Inflammatory macrophage treated with lipopolysaccharide for 4 hours (primary cell): ENCODE measurements around the gene DCBLD2.

Source experiments
- DNase-seq: peaks from one replicate; pipeline ENCODE4 v3.0.0-alpha.2; 2020

The DCBLD2 gene

DNA sequence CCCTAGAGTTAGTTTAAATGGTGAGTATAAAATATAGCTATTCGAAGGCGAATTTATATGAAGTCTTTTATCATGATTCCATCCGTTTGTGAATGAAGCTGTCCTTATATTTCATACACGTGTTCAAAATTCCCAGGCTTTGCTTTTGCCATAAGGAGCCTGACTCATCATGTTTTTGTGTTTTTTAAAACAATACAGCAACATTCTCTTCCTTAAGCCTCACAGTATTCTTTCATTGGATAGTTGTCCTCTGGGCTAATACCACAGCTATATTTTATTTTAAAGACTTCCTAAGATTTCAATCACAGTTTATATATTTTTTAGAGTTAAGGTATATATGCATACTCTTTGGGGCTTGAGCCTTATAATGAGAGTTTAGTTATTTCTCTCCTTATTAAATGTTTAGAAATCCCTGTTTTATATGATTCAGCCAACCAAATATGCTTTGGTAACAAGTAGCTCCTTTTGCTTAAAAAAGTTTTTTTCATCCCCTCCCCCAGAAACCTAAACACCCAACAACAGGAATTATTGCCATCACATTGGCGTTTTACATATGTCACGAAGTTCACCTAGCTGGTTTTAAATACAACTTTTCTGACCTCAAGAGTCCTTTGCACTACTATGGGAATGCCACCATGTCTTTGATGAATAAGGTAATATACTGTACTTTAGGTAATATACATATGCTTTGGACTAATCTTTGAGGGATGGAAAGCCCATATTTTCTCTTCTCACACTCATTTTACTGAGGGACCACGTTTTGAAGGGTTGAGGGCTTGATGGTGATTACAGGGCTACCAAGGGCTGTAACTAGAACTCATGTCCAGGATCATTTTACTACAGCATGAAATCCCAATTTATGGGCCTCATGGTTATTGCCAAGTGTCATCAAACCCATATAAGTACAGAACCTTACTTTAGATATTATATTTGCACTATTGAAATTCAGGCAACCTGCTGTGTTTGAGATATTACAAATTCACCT is 109.9 kb downstream of the DCBLD2 start:
- no peak for DNase-seq

DNA sequence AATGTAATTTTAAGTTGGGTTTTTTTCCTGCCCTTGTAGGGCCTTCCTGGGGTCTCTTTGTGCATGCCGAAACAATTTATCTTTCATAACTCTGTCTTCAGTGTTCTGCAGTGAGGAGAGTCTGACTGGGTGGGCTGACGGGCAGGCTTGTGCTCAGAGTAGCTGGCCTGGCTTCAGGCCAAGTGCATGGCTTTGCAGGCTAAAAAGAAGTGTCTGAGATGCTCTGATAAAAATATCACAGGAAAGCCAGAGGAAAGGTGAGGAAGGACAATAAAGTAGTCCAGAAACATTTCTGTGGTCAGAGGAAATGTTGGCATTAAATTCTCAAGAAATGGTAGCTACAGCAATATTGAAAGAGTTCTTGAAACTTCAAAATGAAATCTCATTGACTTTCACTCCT is 112.8 kb downstream of the DCBLD2 start:
- no peak for DNase-seq

- no peak for DNase-seq
Measured at GRCh38 chr3:98787181-98787580, 114.3 kb downstream of the DCBLD2 start.

DNA sequence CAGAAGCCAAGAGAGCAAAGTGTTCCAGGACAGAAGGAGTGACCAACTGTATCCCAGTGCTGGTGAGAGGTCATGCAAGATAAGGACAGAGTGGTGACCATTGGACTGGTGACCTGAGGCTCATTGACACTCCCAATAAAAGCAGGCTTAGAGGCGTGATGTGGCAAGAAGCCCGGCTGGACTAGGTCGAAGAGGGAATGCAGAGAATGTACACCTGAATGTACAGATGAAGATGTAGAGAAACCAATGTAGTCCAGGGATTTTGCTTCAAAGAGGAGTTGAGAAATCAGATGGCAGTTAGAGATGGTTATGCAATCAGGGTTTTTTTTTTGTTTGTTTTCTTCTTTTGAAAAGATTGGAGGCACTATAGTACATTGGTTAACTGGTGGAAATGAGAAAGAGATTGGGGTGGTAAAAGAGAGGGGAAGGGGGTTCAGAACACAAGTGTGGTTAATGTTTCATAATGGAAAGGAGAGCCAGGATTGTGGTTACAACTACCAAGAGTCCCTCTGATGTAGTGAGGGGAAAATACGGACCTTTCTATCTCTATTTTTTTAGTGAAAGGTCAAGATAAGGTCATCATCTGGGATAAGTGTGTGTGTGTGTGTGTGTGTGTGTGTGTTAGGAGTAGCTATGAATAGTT is 115.0 kb downstream of the DCBLD2 start:
- peak; percentile 65 for DNase-seq

DNA sequence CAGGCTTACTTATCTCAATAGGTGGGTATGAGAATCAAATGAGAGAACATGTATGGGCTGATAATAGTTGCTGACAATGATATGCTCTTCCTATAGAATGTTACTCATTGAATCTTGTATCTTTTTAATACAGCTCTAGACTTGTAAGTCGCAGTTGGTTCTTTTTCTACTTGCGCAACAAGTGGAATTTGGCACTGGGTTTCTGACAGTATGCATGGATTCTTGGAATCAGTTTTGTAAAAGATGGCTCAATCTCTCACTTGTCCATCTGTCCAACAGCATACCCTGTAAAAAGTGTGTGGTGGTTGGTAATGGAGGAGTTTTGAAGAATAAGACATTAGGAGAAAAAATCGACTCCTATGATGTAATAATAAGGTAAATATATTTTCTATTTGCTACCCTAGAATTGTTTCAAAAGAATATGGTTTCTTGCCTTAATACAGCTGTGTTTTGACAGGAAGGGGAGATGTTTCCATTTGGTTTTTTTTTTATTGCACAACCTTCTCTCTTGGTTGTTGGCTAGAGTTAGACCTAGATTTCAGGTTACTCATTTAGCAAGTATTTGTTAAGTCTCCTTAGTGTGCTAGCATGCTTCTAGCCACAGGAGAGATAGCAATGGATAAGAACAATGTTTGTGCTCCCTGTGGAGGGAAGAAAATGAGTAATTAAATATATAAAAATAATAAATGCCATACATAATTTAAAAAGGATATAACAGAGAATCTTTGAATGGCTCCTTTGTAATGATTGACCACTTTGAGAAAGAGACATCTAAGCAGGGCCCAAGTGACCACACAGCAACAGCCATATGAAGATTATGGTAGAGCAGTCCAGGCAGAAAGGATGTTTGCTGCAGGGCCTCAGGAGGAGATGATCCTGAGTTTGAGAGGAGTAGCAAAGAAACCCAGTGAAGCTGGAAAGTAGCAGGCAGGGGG is 116.6 kb downstream of the DCBLD2 start:
- DNase-seq: peak; percentile 19

- DNase-seq: no peak
Measured at GRCh38 chr3:98784042-98784441, 117.5 kb downstream of the DCBLD2 start.

- no peak for DNase-seq
Measured at GRCh38 chr3:98782824-98783500, 118.5 kb downstream of the DCBLD2 start.

DNA sequence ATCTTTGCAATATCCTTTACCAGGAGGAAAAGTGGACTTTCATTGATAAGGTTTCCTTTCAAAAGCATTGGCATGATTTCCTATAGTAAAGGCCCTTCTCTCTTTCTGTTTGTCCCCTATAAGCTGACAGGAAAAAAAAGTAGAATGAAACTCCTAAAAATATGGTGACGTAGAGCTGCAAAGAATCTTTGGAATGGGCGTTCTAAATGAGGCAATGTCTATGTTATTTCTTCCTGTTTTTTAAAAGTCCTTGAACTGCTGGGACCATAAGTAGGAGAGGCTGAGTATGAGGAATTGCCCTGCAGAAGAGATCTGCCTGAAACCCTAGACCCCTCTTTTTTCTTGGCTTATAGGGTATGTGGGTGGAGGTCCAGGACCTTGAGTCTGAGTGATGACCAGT is 121.2 kb downstream of the DCBLD2 start:
- peak; percentile 21 for DNase-seq

DNA sequence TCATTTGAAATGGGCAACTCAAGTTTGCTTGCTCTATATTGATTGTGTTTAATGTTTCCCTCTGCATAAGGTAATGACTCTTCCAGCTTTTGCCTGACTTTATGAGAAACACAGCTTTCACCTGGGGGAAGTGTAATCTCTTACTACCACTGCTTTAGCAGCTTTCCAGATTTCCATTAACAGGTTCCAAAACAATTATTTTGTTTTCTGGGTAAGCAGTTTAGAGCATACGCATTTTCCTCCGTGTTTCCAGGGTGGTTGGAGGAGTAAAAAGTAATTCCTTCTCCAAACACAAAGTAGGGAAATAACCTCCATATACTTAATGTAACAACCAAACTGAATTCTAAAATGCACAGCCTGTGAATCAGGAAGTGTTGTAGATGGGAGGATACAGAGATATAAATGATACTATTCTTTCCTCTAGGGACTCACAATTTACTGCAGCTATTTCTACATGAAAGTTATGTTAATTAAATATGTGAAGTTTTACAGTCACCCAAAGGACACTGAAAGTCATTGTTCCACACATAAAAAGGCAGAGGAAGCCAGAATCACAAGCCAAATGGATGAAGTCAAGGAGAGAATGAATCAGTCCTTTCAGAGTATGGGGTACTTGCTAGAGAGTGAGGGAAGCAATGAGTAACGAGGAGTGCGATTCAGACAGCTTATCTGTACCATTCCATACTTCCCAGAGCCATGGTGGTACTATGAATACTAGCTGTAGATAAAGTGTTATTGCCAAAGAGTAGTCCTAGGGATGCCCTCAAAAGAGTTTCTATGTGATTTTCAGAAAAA is 121.8 kb downstream of the DCBLD2 start:
- no peak for DNase-seq

DNA sequence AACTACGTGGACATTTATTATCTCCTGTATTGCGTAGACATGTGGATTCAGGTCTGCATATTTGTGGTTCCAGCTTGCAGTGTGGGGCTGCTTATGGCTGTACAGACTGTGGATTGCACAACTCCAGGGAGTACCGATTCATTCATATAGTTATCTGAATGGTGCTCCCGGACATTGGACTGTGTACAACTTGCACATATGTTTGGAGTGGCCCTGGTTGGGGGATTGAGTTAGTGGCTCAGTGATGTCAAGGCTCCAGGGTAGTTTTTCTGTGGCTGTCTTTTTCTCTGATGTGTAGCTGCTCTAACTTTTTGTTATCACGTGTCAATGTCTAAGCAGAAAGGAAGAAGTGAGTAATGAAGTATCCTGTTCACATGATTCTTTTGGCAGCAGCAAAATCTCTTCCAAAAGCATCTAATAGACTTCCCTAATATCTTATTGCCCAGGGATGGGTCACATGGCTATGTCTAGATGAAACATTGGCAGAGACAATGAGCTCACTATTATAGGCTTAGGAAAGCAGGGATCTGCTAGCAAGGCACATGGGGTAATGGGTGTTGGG is 122.6 kb downstream of the DCBLD2 start:
- peak; percentile 91 for DNase-seq

GRCh38 chr3:98778383-98778782 is 123.1 kb downstream of the DCBLD2 start:
- peak; percentile 82 for DNase-seq

DNA sequence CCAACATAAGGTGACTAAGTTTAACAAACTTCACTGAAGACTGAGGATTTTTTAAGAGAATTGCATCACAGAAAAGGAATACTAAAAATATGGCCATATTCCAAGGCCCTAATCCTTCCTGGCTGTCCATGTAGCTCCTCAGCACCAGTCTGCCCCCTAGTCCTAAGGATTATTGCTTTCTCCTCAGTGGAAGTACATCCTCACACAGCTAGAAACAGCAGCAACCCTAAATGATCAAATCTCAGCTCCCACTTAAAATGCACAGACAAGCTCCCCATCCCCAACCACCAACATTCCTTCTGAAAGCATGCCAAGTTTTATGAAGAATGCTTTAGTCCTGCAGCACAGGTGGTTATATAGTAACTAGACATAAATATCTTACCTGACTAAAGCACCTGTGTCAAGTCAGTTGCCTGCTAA is 123.7 kb downstream of the DCBLD2 start:
- no peak for DNase-seq

- no peak for DNase-seq
Measured at GRCh38 chr3:98777286-98777685, 124.2 kb downstream of the DCBLD2 start.

GRCh38 chr3:98776140-98776493 is 125.4 kb downstream of the DCBLD2 start:
- peak; percentile 85 for DNase-seq

DNA sequence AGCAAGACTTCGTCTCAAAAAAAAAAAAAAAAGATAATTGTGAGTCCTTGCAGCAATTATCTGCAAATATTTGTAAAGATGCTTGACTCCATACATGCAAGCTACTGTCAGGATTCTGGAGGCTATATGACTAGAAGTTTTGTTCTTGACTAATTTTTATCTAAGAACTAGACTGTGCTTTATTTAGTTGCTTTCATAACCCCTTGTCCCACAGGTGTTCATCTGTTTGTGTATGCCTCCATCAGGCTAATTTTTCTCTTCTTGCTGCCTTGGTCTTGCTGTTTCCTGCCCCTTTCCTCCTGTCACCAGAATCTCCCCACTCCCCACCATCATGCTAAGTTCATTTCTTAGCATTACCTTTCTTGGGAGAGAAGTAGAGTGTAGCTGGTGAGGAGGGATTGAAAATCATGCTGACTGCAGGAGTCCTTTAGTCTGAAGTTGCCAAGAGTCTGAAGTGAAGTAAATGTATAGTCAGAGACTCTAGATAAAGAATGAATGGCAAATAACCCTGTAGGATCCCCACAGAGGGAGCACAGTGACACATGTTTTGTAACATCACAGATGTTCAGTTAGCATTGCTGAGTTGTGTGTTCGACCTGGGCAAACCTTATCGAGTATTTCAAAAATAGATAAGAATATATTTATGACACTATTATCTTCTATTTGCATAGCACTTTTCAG is 125.9 kb downstream of the DCBLD2 start:
- DNase-seq: no peak

GRCh38 chr3:98772022-98772421 is 129.5 kb downstream of the DCBLD2 start:
- DNase-seq: no peak

GRCh38 chr3:98770261-98771039 is 131.0 kb downstream of the DCBLD2 start:
- peak; percentile 27 for DNase-seq

DNA sequence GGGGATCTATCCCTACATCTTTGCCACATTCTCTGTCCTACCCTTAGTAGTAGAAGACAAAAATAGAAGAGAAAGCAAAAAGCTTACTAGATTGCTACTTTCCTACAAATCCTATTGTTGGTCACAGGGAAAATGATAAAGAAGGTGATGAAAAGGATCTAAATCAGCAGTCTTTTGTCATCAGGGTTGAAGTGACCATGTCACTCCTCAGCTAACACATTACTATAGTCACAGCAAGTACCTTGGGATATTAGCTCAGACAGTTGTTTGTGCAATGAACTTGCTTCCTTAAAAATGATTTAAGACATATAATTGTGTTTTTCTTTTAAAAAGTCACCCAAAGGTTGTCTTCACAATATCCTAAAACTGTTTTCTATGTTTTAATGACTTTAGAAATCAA is 132.0 kb downstream of the DCBLD2 start:
- DNase-seq: peak; percentile 84

DNA sequence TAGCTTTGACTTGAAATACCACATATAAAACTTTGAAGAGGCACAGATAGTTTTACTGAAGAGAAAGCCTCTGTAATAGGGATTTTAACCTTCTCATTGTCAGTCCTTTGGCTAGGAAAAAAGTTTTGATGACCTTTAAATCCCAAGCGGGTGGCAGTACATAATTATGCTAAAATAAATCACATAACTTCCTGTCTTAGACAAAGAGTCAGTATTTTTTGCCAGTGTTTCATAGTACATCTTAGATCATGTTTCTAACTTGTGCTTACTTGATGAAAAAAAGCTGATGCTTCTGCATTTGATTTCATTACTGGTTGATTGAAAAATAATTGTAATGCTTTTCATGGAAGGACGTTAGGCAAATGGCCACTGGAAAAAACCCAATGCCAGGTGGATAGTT is 132.5 kb downstream of the DCBLD2 start:
- peak; percentile 17 for DNase-seq

GRCh38 chr3:98766924-98767323 is 134.6 kb downstream of the DCBLD2 start:
- DNase-seq: no peak
